ENCODE results near the gene ESAM.

DNA sequence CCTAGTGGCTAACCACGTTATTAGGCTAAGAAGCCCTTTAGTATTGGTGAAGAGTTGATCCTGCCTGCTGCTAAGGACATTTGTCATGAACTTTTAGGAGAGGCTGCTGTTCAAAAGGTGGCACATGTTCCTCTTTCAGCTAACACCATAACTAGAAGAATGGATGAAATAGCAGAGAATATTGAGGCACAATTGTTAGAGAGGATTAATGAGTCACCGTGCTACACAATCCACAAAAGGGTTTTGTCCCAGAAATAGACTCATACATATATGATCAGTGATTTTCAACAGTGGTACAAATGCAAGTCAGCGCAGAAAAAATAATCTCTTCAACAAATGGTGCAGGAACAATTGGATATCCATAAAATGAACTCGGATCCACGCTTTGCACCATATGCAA is 45.1 kb upstream of the ESAM start:
- TF ChIP-seq CTCF (IDR thresholded peaks at IDR 0.05; ENCODE audit: low read depth, low read length, missing input control) = no peak
- TF ChIP-seq YY1 (IDR thresholded peaks at IDR 0.05) = no peak
- TF ChIP-seq GABPA (IDR thresholded peaks at IDR 0.05 in 1 of 2, conservative IDR thresholded peaks at IDR 0.05 in 1 of 2) = no peak
- TF ChIP-seq SP1 (IDR thresholded peaks at IDR 0.05) = no peak
- TF ChIP-seq, protein P1, sequence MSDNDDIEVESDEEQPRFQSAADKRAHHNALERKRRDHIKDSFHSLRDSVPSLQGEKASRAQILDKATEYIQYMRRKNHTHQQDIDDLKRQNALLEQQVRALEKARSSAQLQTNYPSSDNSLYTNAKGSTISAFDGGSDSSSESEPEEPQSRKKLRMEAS (IDR thresholded peaks at IDR 0.05) = no peak
- no peak for TF ChIP-seq EGR1 (IDR thresholded peaks at IDR 0.05; ENCODE audit: low read depth in 2 of 2)
- TF ChIP-seq FOXA1 (IDR thresholded peaks at IDR 0.05) = no peak
- TF ChIP-seq, protein P2, sequence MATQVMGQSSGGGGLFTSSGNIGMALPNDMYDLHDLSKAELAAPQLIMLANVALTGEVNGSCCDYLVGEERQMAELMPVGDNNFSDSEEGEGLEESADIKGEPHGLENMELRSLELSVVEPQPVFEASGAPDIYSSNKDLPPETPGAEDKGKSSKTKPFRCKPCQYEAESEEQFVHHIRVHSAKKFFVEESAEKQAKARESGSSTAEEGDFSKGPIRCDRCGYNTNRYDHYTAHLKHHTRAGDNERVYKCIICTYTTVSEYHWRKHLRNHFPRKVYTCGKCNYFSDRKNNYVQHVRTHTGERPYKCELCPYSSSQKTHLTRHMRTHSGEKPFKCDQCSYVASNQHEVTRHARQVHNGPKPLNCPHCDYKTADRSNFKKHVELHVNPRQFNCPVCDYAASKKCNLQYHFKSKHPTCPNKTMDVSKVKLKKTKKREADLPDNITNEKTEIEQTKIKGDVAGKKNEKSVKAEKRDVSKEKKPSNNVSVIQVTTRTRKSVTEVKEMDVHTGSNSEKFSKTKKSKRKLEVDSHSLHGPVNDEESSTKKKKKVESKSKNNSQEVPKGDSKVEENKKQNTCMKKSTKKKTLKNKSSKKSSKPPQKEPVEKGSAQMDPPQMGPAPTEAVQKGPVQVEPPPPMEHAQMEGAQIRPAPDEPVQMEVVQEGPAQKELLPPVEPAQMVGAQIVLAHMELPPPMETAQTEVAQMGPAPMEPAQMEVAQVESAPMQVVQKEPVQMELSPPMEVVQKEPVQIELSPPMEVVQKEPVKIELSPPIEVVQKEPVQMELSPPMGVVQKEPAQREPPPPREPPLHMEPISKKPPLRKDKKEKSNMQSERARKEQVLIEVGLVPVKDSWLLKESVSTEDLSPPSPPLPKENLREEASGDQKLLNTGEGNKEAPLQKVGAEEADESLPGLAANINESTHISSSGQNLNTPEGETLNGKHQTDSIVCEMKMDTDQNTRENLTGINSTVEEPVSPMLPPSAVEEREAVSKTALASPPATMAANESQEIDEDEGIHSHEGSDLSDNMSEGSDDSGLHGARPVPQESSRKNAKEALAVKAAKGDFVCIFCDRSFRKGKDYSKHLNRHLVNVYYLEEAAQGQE (IDR thresholded peaks at IDR 0.05) = no peak
- TF ChIP-seq TAF1 (conservative IDR thresholded peaks at IDR 0.05) = no peak
- TF ChIP-seq RAD21 (IDR thresholded peaks at IDR 0.05) = no peak
- TF ChIP-seq JUND (IDR thresholded peaks at IDR 0.05) = no peak

All from liver (tissue), 3 donors.